HK-2 (cell line): Measurements from ENCODE around the gene OTUD3.
A peak's percentile ranks its signal among the peaks of the same experiment; 100 is the strongest.
"Not testable (repeated sequence)": the region's sequence is repeated elsewhere in the genome, so short reads cannot be mapped to it uniquely, and the experiment has no call there.

Experiments
- DNase-seq: peaks from one replicate; pipeline ENCODE4 v3.0.0-alpha.2; 2018; ENCODE audit not compliant: unreplicated experiment

The OTUD3 gene

GRCh38 chr1:19920132-19920710 lies 38.0 kb downstream of the OTUD3 start:
- DNase-seq, result no peak

GRCh38 chr1:19921310-19921709 lies 39.1 kb downstream of the OTUD3 start:
- no peak for DNase-seq

- no peak for DNase-seq
Measured at GRCh38 chr1:19922015-19922688, 40.0 kb downstream of the OTUD3 start.

- no peak for DNase-seq
Measured at GRCh38 chr1:19923137-19923952, 41.1 kb downstream of the OTUD3 start, which contains the start of gene PLA2G2E. Gene PLA2G2E, minus strand, starts transcription at chr1:19923617. Its CDS starts 58 bp downstream, at chr1:19923559.

GRCh38 chr1:19923953-19924346 lies 41.8 kb downstream of the OTUD3 start:
- DNase-seq, result no peak

GRCh38 chr1:19925342-19926070 lies 43.3 kb downstream of the OTUD3 start:
- no peak for DNase-seq

GRCh38 chr1:19926296-19927129 lies 44.3 kb downstream of the OTUD3 start:
- DNase-seq, result no peak

GRCh38 chr1:19927130-19927421 lies 44.9 kb downstream of the OTUD3 start:
- not testable (repeated sequence) for DNase-seq

GRCh38 chr1:19932866-19933265 lies 50.7 kb downstream of the OTUD3 start:
- no peak for DNase-seq

GRCh38 chr1:19934336-19934735 lies 52.1 kb downstream of the OTUD3 start:
- no peak for DNase-seq

GRCh38 chr1:19936061-19936750 lies 54.0 kb downstream of the OTUD3 start:
- DNase-seq, result no peak

- DNase-seq, result no peak
Measured at GRCh38 chr1:19938472-19938871, 56.3 kb downstream of the OTUD3 start.

GRCh38 chr1:19940486-19941205 lies 58.5 kb downstream of the OTUD3 start:
- DNase-seq, result no peak

- DNase-seq, result no peak
Measured at GRCh38 chr1:19941206-19941568, 59.0 kb downstream of the OTUD3 start.

- no peak for DNase-seq
Measured at GRCh38 chr1:19942088-19942487, 59.9 kb downstream of the OTUD3 start.

GRCh38 chr1:19942657-19943056 lies 60.5 kb downstream of the OTUD3 start:
- no peak for DNase-seq

- no peak for DNase-seq
Measured at GRCh38 chr1:19945914-19946313, 63.7 kb downstream of the OTUD3 start.

- no peak for DNase-seq
Measured at GRCh38 chr1:19946331-19946751, 64.1 kb downstream of the OTUD3 start.

GRCh38 chr1:19946971-19947370 lies 64.8 kb downstream of the OTUD3 start:
- DNase-seq, result no peak

- peak; percentile 8 for DNase-seq
Measured at GRCh38 chr1:19949016-19949415, 66.8 kb downstream of the OTUD3 start.
